ENCODE results near the gene AMDHD2. TPM values are rescaled to one million over a fixed set of nuclear protein-coding genes. Genes with fewer than 3 reads are reported as not detected.

Gene AMDHD2
- total RNA-seq, 1 donor from 2014 or later = 58.3 TPM

- Mint-ChIP-seq H3K27me3 (ENCODE audit: low read depth) (no peaks in the 10 kb centered on the region), H3K4me3 (no peak overlapping the region), H3K27ac (ENCODE audit: unreplicated experiment) (no peak overlapping the region), H3K36me3 (ENCODE audit: low read depth) (no peaks in the 10 kb centered on the region), H3K9me3 (no peaks in the 10 kb centered on the region), H3K4me1 (peaks cover 23% of the 10 kb centered on the region)
- TF ChIP-seq CTCF (conservative IDR thresholded peaks at IDR 0.05) = no peak
- no peak for DNase-seq (ENCODE audit: low read depth, low spot score)
Observed at GRCh38 chr16:2484898-2485508, 35.2 kb upstream of the AMDHD2 start.

- H3K4me3 Mint-ChIP-seq = no peak overlapping the region
- no peak overlapping the region for H3K27ac Mint-ChIP-seq (ENCODE audit: unreplicated experiment)
- H3K36me3 Mint-ChIP-seq (ENCODE audit: low read depth) = no peaks in the 10 kb centered on the region
Observed at GRCh38 chr16:2485811-2486507, 34.2 kb upstream of the AMDHD2 start.

GRCh38 chr16:2486645-2487516 lies 33.3 kb upstream of the AMDHD2 start:
- Mint-ChIP-seq H3K4me1 (peaks cover 23% of the 10 kb centered on the region), H3K27me3 (ENCODE audit: low read depth) (no peaks in the 10 kb centered on the region), H3K27ac (ENCODE audit: unreplicated experiment) (peak overlapping the region; percentile 35), H3K36me3 (ENCODE audit: low read depth) (no peaks in the 10 kb centered on the region), H3K4me3 (no peak overlapping the region), H3K9me3 (no peaks in the 10 kb centered on the region)
- TF ChIP-seq CTCF (conservative IDR thresholded peaks at IDR 0.05) = no peak
- DNase-seq (ENCODE audit: low read depth, low spot score) = no peak

More at GRCh38 chr16:2485811-2486507, 34.2 kb upstream of the AMDHD2 start:
- Mint-ChIP-seq H3K4me1 (peaks cover 23% of the 10 kb centered on the region), H3K9me3 (no peaks in the 10 kb centered on the region), H3K27me3 (ENCODE audit: low read depth) (no peaks in the 10 kb centered on the region)
- no peak for DNase-seq (ENCODE audit: low read depth, low spot score)
- no peak for TF ChIP-seq CTCF (conservative IDR thresholded peaks at IDR 0.05)

GRCh38 chr16:2487517-2487842 lies 32.7 kb upstream of the AMDHD2 start:
- DNase-seq (ENCODE audit: low read depth, low spot score) = no peak
- no peaks in the 10 kb centered on the region for H3K36me3 Mint-ChIP-seq (ENCODE audit: low read depth)
- TF ChIP-seq CTCF (conservative IDR thresholded peaks at IDR 0.05) = no peak
- H3K27me3 Mint-ChIP-seq (ENCODE audit: low read depth) = no peaks in the 10 kb centered on the region
- H3K27ac Mint-ChIP-seq (ENCODE audit: unreplicated experiment) = peak overlapping the region; percentile 16
- no peak overlapping the region for H3K4me3 Mint-ChIP-seq
- H3K4me1 Mint-ChIP-seq = peaks cover 23% of the 10 kb centered on the region
- H3K9me3 Mint-ChIP-seq = no peaks in the 10 kb centered on the region

- Mint-ChIP-seq H3K27ac (ENCODE audit: unreplicated experiment) (no peak overlapping the region), H3K36me3 (ENCODE audit: low read depth) (no peaks in the 10 kb centered on the region), H3K9me3 (no peaks in the 10 kb centered on the region), H3K4me1 (peaks cover 23% of the 10 kb centered on the region), H3K4me3 (no peak overlapping the region), H3K27me3 (ENCODE audit: low read depth) (no peaks in the 10 kb centered on the region)
- TF ChIP-seq CTCF (conservative IDR thresholded peaks at IDR 0.05) = no peak
- no peak for DNase-seq (ENCODE audit: low read depth, low spot score)
Observed at GRCh38 chr16:2487903-2488531, 32.2 kb upstream of the AMDHD2 start.
